ENCODE results near the gene SAMD8. TPM values are rescaled to one million over a fixed set of nuclear protein-coding genes. Genes with fewer than 3 reads are reported as not detected.

Gene SAMD8
- total and polyA plus RNA-seq, 7 donors: 2.1 to 37.5 (median 25.0) TPM

- no peaks in the 10 kb centered on the region for H3K4me1 ChIP-seq
- H3K9me3 ChIP-seq: peaks cover 0 to 7% (median 0%) of the 10 kb centered on the region in 4 donors
- TF ChIP-seq POLR2AphosphoS5 (IDR thresholded peaks at IDR 0.05) (no peak), CTCF (IDR thresholded peaks at IDR 0.05) (no peak), POLR2A (IDR thresholded peaks at IDR 0.05) (no peak), EP300 (IDR thresholded peaks at IDR 0.05) (no peak)
- no peak overlapping the region for H3K27ac ChIP-seq
- H3K27me3 ChIP-seq: no peaks in the 10 kb centered on the region
- DNase-seq: no peak
- 41 to 72% methylated on average over 10 of the region's 10 CpGs for WGBS, 2 donors
- no peak overlapping the region for H3K4me3 ChIP-seq
- intact Hi-C loops (cut with DNase I): no loop called here
- H3K36me3 ChIP-seq: no peaks in the 10 kb centered on the region
Observed at GRCh38 chr10:75083972-75084833, 27.3 kb upstream of the SAMD8 start.

GRCh38 chr10:75084834-75085384 lies 26.5 kb upstream of the SAMD8 start:
- DNase-seq: no peak
- H3K4me1 ChIP-seq: no peaks in the 10 kb centered on the region
- no peak overlapping the region for H3K4me3 ChIP-seq
- TF ChIP-seq EP300 (IDR thresholded peaks at IDR 0.05): no peak
- TF ChIP-seq POLR2A (IDR thresholded peaks at IDR 0.05): no peak
- no peak for TF ChIP-seq POLR2AphosphoS5 (IDR thresholded peaks at IDR 0.05)
- TF ChIP-seq CTCF (IDR thresholded peaks at IDR 0.05): no peak
- intact Hi-C loops (cut with DNase I): no loop called here
- H3K9me3 ChIP-seq: peaks cover 0 to 7% (median 0%) of the 10 kb centered on the region in 4 donors
- H3K27me3 ChIP-seq: no peaks in the 10 kb centered on the region
- H3K36me3 ChIP-seq: no peaks in the 10 kb centered on the region
- H3K27ac ChIP-seq: no peak overlapping the region
- WGBS, 2 donors: 95% methylated on average over 19 of the region's 19 CpGs

GRCh38 chr10:75086278-75086934 lies 25.1 kb upstream of the SAMD8 start:
- Histone ChIP-seq H3K9me3 (peaks cover 0 to 5% (median 0%) of the 10 kb centered on the region in 4 donors), H3K27ac (no peak overlapping the region), H3K36me3 (no peaks in the 10 kb centered on the region), H3K4me1 (no peaks in the 10 kb centered on the region), H3K4me3 (no peak overlapping the region), H3K27me3 (no peaks in the 10 kb centered on the region)
- DNase-seq: no peak
- intact Hi-C loops (cut with DNase I): no loop called here
- WGBS, 2 donors: 91 to 94% methylated on average over 9 of the region's 9 CpGs
- no peak for TF ChIP-seq POLR2A (IDR thresholded peaks at IDR 0.05)
- TF ChIP-seq EP300 (IDR thresholded peaks at IDR 0.05): no peak
- TF ChIP-seq CTCF (IDR thresholded peaks at IDR 0.05): no peak
- no peak for TF ChIP-seq POLR2AphosphoS5 (IDR thresholded peaks at IDR 0.05)

GRCh38 chr10:75088640-75089039 lies 22.8 kb upstream of the SAMD8 start:
- H3K27me3 ChIP-seq: no peaks in the 10 kb centered on the region
- H3K36me3 ChIP-seq: no peaks in the 10 kb centered on the region
- no peak overlapping the region for H3K4me3 ChIP-seq
- WGBS, 2 donors: 93 to 95% methylated on average over 2 of the region's 2 CpGs
- intact Hi-C loops (cut with DNase I): no loop called here
- H3K27ac ChIP-seq: no peak overlapping the region
- H3K4me1 ChIP-seq: no peaks in the 10 kb centered on the region
- H3K9me3 ChIP-seq: no peaks in the 10 kb centered on the region
- no peak for DNase-seq
- TF ChIP-seq EP300 (IDR thresholded peaks at IDR 0.05) (no peak), POLR2A (IDR thresholded peaks at IDR 0.05) (no peak), POLR2AphosphoS5 (IDR thresholded peaks at IDR 0.05) (no peak), CTCF (IDR thresholded peaks at IDR 0.05) (no peak)

Measured in sigmoid colon (tissue), 7 donors.